ENCODE measurements around the gene RCN2.

DNA sequence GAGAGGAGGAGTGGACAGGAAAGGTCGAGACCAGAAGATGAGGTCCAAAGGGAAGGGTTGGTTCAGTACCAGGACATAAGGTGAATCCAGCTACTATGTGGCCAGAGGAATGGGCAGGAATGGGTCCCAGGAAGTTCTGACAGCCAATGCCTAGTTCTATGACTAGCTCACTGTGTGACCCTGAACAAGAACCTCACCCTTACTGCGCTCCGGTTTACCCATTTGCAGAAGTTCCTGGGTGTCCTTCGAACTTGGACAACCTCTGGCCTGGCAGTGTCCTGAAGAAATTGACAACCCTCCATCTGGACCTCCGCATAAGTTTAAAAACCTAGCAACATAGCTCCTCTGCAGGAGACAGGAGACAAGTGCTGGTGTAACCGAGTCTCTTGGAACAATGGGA, 51.2 kb downstream of the RCN2 start:
- TF ChIP-seq POLR2AphosphoS5 (IDR thresholded peaks at IDR 0.05; ENCODE audit: low read depth, low read length) (no peak), SIN3A (IDR thresholded peaks at IDR 0.05; ENCODE audit: borderline replicate concordance, insufficient read depth, low read length) (no peak), TAF1 (IDR thresholded peaks at IDR 0.05; ENCODE audit: borderline replicate concordance, insufficient read depth, low read length) (no peak), FOXP2 (optimal IDR thresholded peaks at IDR 0.05; ENCODE audit: borderline replicate concordance, extremely low read depth, extremely low read length, insufficient read depth) (no peak)
- TF ChIP-seq, protein P1, sequence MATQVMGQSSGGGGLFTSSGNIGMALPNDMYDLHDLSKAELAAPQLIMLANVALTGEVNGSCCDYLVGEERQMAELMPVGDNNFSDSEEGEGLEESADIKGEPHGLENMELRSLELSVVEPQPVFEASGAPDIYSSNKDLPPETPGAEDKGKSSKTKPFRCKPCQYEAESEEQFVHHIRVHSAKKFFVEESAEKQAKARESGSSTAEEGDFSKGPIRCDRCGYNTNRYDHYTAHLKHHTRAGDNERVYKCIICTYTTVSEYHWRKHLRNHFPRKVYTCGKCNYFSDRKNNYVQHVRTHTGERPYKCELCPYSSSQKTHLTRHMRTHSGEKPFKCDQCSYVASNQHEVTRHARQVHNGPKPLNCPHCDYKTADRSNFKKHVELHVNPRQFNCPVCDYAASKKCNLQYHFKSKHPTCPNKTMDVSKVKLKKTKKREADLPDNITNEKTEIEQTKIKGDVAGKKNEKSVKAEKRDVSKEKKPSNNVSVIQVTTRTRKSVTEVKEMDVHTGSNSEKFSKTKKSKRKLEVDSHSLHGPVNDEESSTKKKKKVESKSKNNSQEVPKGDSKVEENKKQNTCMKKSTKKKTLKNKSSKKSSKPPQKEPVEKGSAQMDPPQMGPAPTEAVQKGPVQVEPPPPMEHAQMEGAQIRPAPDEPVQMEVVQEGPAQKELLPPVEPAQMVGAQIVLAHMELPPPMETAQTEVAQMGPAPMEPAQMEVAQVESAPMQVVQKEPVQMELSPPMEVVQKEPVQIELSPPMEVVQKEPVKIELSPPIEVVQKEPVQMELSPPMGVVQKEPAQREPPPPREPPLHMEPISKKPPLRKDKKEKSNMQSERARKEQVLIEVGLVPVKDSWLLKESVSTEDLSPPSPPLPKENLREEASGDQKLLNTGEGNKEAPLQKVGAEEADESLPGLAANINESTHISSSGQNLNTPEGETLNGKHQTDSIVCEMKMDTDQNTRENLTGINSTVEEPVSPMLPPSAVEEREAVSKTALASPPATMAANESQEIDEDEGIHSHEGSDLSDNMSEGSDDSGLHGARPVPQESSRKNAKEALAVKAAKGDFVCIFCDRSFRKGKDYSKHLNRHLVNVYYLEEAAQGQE (IDR thresholded peaks at IDR 0.05; ENCODE audit: insufficient read depth in 1 of 2, low read depth in 2 of 2, low read length in 2 of 2): no peak

All from PFSK-1 (cell line).